Lung (tissue), 12 donors: ENCODE measurements around the gene PRSS36. TPM values are rescaled to one million over a fixed set of nuclear protein-coding genes. Genes with fewer than 3 reads are reported as not detected.
"Not testable (repeated sequence)": the region's sequence is repeated elsewhere in the genome, so short reads cannot be mapped to it uniquely, and the experiment has no call there.

Experiments
- ATAC-seq: fragments of 200-7000 bp; cut with Tn5 transposase; one replicate; pipeline ENCODE4 v1.9.1; 2020; ENCODE audit warnings: moderate number of reproducible peaks; ENCODE audit not compliant: insufficient read depth, low FRiP score
- DNase-seq, 3 donors: peaks; one replicate each; pipeline ENCODE4 v3.0.0-alpha.2; 2013 to 2017
- H3K27ac ChIP-seq, 2 donors: one replicate each; pipeline ENCODE4 v1.5.1; 2013; ENCODE audit warnings: mild to moderate bottlenecking in 2 of 2, moderate library complexity in 2 of 2, control low read depth in 1 of 2, inconsistent platforms in 1 of 2, low read depth in 1 of 2, low read length in 1 of 2
- H3K27me3 ChIP-seq, 3 donors: one replicate each; pipeline ENCODE4 v1.5.1; 2013; ENCODE audit warnings: low read length in 2 of 3; ENCODE audit not compliant: control insufficient read depth in 3 of 3, insufficient read depth in 3 of 3
- H3K36me3 ChIP-seq, 4 donors: one replicate each; pipeline ENCODE4 v1.5.1; 2013; ENCODE audit warnings: low read length in 4 of 4, mild to moderate bottlenecking in 1 of 4, moderate library complexity in 1 of 4; ENCODE audit not compliant: control insufficient read depth in 4 of 4, insufficient read depth in 4 of 4
- H3K4me1 ChIP-seq, 5 donors: one replicate each; pipeline ENCODE4 v1.5.1; 2013; ENCODE audit warnings: low read length in 5 of 5, mild to moderate bottlenecking in 2 of 5, moderate library complexity in 1 of 5; ENCODE audit not compliant: control insufficient read depth in 5 of 5, insufficient read depth in 5 of 5
- H3K4me3 ChIP-seq: one replicate; pipeline ENCODE4 v1.5.1; 2013; ENCODE audit warnings: mild to moderate bottlenecking, control low read depth, moderate library complexity
- H3K9ac ChIP-seq, 2 donors: one replicate each; pipeline ENCODE4 v1.5.1; 2013; ENCODE audit warnings: low read length in 2 of 2, control low read depth in 1 of 2; ENCODE audit not compliant: insufficient read depth in 1 of 2
- H3K9me3 ChIP-seq, 4 donors: one replicate each; pipeline ENCODE4 v1.5.1; 2013; ENCODE audit warnings: low read length in 3 of 4, mild to moderate bottlenecking in 1 of 4, moderate library complexity in 1 of 4; ENCODE audit not compliant: control insufficient read depth in 4 of 4, insufficient read depth in 3 of 4
- WGBS, 2 donors: extraction: QIAGEN DNeasy Blood & Tissue Kit; methylation state at CpG; one replicate each; pipeline ENCODE4 v1.1.7; 2013; 5-methylcytosine and 5-hydroxymethylcytosine counted together
- polyA plus RNA-seq, 2 donors: library from polyadenylated mRNA; stranded (reverse); fragments of 200-250 nt; gene quantifications; one replicate each; pipeline ENCODE4 v1.2.1, GENCODE V29; 2013
- total RNA-seq, 2 donors: library from RNA; depleted of rRNA in 1 of 2; stranded (reverse); fragments of >200 nt in 1 of 2; gene quantifications; one replicate each; pipeline ENCODE4 v1.2.1, GENCODE V29; 2014 to 2021
- TF ChIP-seq, protein P1 (sequence below): IDR thresholded peaks from 2 replicates; pipeline ENCODE4 v1.5.1; 2012; ENCODE audit warnings: mild to moderate bottlenecking; ENCODE audit errors: control extremely low read depth, extremely low read depth
- donor health status: control.
- donor health status: control.
- donor health status: Bipolar disorder and iron deficiency.
- donor health status: healthy.
- donor health status: DM: yes; HTN: yes; CAD: no.

Gene PRSS36
- total and polyA plus RNA-seq, 4 donors: 0.43 to 4.2 (median 3.1) TPM

DNA sequence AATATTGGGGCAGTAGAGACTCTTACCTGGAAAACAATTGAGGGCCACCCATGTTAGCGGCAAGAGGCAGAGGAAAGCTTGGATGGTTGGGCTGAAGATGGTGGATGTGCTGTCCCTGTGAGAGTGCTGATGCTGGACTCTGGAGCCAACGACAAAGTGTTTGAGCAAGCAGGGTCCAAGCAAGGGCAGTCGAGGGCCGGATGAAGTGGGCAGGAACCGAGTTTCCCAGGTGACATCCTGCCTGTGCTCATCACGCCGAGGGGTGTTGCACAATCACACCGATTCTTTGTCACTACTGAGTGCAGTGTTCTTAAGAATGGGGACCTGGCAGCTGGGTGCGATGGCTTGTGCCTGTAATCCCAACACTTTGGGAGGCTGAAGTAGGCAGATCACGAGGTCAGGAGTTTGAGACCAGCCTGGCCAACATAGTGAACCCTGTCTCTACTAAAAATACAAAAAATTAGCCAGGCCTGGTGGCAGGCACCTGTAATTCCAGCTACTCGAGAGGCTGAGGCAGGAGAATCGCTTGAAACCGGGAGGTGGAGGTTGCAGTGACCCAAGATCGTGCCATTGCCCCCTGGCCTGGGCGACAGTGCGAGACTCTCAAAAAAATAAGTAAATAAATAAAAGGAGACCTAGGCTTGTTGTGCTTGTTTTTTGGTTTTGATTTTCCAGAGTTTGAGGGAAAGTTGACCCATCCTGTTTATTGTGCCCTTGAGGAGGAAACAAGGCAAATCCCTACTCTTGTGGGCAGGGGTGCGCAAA, 46.6 kb upstream of the PRSS36 start:
- Histone ChIP-seq H3K4me3 (no peak overlapping the region), H3K4me1 (peaks cover 0 to 6% (median 0%) of the 10 kb centered on the region in 5 donors), H3K27ac (no peak overlapping the region), H3K27me3 (no peaks in the 10 kb centered on the region), H3K9me3 (no peaks in the 10 kb centered on the region), H3K9ac (no peak overlapping the region), H3K36me3 (peaks cover 29 to 45% (median 29%) of the 10 kb centered on the region in 4 donors)
- no peak for DNase-seq
- 65 to 76% methylated on average over 17 of the region's 17 CpGs for WGBS, 2 donors
- no peak for ATAC-seq
- TF ChIP-seq, protein P1, sequence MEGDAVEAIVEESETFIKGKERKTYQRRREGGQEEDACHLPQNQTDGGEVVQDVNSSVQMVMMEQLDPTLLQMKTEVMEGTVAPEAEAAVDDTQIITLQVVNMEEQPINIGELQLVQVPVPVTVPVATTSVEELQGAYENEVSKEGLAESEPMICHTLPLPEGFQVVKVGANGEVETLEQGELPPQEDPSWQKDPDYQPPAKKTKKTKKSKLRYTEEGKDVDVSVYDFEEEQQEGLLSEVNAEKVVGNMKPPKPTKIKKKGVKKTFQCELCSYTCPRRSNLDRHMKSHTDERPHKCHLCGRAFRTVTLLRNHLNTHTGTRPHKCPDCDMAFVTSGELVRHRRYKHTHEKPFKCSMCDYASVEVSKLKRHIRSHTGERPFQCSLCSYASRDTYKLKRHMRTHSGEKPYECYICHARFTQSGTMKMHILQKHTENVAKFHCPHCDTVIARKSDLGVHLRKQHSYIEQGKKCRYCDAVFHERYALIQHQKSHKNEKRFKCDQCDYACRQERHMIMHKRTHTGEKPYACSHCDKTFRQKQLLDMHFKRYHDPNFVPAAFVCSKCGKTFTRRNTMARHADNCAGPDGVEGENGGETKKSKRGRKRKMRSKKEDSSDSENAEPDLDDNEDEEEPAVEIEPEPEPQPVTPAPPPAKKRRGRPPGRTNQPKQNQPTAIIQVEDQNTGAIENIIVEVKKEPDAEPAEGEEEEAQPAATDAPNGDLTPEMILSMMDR: no peak

DNA sequence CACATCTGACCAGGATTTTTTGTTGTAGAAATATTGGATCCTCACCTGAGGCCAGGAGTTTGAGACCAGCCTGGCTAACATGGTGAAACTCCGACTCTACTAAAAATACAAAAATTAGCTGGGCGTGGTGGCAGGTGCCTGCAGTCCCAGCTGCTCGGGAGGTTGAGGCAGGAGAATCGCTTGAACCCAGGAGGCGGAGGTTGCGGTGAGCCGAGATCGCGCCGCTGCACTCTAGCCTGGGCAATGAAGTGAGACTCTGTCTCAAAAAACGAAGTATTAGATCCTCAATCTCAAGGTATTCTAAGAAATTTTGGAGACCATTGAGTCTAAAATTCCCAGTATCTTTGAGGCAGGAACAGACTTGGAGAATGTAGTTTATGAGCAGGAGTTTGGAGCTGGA, 46.0 kb upstream of the PRSS36 start:
- DNase-seq, H3K4me1 ChIP-seq, H3K4me3 ChIP-seq, ATAC-seq, H3K27me3 ChIP-seq, H3K27ac ChIP-seq, H3K9me3 ChIP-seq, H3K9ac ChIP-seq: not testable (repeated sequence)
- WGBS, 2 donors: 95 to 98% methylated on average over 11 of the region's 11 CpGs
- peaks cover 34 to 51% (median 35%) of the 10 kb centered on the region in 4 donors for H3K36me3 ChIP-seq

DNA sequence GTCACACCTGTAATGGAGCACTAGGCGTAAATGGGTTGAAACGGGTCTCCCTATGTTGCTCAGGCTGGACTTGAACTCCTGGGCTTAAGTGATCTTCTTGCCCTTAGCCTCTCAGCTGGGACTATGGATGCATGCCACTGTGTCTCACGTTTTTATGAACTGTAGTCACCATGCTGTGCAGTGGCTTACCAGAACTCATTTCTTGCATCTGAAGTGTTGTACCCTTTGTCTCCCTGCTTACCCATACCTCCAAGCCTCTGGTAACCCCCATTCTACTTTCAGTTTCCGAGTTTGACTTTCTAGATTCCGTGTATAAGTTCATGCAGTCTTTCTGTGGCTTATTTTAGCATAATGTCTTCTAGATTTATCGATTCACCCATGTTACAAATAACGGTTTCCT, 45.0 kb upstream of the PRSS36 start:
- Histone ChIP-seq H3K9me3 (no peaks in the 10 kb centered on the region), H3K9ac (no peak overlapping the region), H3K27ac (no peak overlapping the region), H3K27me3 (no peaks in the 10 kb centered on the region), H3K36me3 (peaks cover 43 to 61% (median 44%) of the 10 kb centered on the region in 4 donors), H3K4me1 (peaks cover 0 to 2% (median 0%) of the 10 kb centered on the region in 5 donors), H3K4me3 (no peak overlapping the region)
- DNase-seq: no peak
- ATAC-seq: no peak
- TF ChIP-seq, protein P1: no peak
- WGBS, 2 donors: 84 to 92% methylated on average over 7 of the region's 7 CpGs

DNA sequence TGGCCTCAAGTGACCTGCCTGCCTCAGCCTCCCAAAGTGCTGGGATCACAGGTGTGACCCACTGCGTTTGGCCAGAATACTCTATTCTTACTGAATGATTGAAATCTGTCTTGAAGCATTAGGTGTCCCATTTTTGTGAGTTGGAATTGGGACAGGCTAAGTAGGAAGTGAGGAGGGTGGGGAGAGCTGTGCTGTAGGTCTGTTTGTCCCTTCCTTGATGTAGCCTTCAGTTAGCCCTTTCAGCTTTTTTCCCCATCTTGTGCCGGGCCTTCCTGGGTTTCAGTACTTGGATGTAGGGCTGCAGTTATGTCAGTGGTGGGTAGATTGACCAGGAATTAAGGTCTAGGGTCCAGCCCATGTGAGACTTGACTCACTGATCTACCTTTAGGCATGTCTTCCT, 44.0 kb upstream of the PRSS36 start:
- peaks cover 50 to 61% (median 53%) of the 10 kb centered on the region in 4 donors for H3K36me3 ChIP-seq
- peaks cover 0 to 2% (median 0%) of the 10 kb centered on the region in 5 donors for H3K4me1 ChIP-seq
- ATAC-seq: no peak
- H3K9me3 ChIP-seq: no peaks in the 10 kb centered on the region
- no peak overlapping the region for H3K27ac ChIP-seq
- H3K9ac ChIP-seq: no peak overlapping the region
- no peak for DNase-seq
- no peaks in the 10 kb centered on the region for H3K27me3 ChIP-seq
- WGBS, 2 donors: 90 to 94% methylated on average over 2 of the region's 2 CpGs
- TF ChIP-seq, protein P1: no peak
- no peak overlapping the region for H3K4me3 ChIP-seq
